ENCODE measurements around the gene GRAP2.
"Not testable (repeated sequence)": the region's sequence is repeated elsewhere in the genome, so short reads cannot be mapped to it uniquely, and the experiment has no call there.

GRAP2 gene

DNA sequence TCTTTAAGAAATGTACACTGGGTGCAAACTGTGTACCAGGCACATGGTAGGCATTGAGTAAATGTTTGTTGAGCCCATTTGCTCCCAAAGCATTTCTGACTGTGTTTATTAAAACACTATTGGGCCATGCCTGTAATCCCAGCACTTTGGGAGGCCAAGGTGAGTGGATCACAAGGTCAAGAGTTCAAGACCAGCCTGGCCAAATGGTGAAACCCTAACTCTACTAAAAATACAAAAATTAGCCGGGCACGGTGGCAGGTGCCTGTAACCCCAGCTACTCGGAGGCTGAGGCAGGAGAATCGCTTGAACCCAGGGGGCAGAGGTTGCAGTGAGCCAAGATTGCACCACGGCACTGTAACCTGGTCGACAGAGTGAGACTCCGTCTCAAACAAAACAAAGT is 92.0 kb downstream of the GRAP2 start:
- not testable (repeated sequence) for DNase-seq (ENCODE audit: low read depth in 2 of 2)

DNA sequence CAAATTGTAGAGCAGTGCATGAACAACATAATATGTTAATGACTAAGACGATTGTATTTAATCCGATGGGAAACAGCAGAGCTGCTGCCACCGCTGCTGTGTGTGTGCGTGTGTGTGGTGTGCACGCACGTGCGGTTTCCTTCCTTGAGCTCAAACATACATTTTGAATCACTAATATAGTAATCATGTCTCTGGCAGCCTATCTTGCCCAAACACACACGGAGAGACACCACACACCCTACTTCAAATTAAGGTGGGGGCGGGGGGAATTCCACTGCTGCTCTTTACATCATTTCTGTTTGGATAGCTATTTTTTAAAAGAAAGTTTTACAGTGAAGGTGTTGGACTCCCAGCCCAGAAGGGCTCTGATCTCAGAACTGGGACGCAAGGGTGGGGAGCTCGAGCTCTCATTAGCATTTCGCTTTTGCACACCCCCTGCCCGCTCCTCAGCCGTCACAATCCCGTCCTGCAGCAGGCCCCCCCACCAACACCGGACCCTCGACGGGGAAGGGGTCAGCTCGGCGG is 93.2 kb downstream of the GRAP2 start:
- no peak for DNase-seq (ENCODE audit: low read depth in 2 of 2)

DNA sequence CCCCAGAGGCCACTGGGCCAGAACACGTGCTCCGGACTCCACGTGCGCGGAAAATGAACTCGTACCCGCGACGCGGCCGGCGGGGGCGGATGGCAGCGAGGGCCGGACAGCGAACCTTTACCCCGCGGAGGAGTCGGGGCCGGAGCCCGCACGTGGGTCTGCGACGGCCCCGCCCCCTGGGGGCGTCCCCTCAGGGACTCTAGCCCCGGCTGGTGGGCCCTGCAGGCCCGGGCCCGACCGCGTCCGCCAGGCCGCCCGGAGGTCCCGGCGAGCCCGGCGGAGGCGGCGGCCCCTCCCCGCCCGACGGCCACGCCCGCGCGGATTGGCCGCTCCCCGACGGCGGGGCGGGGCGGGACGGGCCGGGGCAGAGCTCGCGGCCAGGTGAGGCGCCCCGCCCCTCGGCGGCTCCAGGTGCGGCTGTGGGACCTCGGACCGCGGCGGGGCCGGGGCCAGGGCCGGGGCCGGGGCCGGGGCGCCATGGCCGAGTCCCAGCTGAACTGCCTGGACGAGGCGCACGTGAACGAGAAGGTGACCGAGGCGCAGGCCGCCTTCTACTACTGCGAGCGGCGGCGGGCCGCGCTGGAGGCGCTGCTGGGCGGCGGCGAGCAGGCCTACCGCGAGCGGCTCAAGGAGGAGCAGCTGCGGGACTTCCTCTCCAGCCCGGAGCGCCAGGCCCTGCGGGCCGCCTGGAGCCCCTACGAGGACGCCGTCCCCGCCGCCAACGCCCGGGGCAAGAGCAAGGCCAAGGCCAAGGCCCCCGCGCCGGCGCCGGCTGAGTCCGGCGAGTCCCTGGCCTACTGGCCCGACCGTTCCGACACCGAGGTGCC is 93.9 kb downstream of the GRAP2 start, which contains the start of gene FAM83F:
TSS of gene FAM83F (plus strand) at position 389 of the 827 bp plus-strand sequence. CDS start at position 478, 89 bp downstream.
- no peak for DNase-seq (ENCODE audit: low read depth in 2 of 2)

- DNase-seq (ENCODE audit: low read depth in 2 of 2), result no peak
These were observed 94.7 kb downstream of the GRAP2 start for GRCh38 chr22:39995393-39996252.

DNA sequence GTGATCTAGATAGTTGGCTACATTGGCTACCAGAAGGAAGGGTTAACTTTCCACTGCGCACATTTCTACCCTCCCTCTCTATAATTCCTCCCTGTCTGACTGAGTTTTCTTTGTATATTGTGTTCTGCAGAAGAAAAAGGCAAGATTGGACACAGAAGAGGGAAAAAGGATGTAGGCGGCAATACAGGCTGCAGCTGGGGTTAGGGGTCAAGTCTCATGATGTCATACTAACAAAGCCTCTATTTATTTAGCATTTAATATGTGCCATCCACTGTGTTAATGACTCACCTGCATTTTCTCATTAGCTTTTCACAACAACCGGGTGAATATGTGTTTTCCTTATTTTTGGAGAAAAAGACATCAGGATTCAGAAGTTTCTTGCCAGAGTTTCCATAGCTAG is 95.8 kb downstream of the GRAP2 start:
- no peak for DNase-seq (ENCODE audit: low read depth in 2 of 2)

- DNase-seq (ENCODE audit: low read depth in 2 of 2), result no peak
These were observed 96.5 kb downstream of the GRAP2 start for GRCh38 chr22:39997421-39997820.

DNA sequence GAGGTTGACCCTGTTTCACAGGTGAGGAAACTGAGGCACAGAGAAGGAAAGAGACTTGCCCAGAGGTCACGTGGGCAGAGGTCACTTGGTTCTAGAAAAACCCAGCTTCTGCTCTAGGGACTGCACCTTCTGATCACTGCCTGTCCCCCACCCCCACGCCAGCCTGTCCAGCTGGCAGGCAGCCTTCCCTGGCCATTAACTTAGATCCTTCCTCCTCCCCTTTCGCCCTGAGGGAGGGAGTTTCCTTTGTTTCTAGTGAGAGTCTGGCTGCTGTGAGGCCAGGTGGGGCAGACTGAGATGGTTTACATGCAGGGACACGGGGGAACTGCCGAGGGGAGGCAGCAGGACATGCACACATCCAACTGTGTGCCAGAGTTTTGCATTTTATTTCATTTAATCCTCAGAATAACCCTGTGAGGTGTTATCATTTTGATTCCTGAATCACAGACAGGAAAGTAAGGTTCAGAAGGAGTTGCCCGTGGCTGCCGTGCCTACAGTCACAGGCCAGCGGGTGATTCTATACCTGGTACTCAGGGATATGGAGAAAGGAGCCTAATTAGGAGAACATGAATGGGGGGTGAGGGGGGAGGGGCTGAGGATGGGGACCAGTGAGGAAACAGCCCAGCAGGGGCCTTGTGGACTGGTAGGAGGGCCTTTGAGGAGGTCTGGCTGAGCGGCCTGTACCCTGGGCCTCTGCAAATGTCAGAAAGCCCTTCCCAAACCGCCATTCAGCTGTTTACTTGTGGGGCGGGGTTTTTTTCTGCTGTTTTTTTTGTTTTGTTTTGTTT is 97.2 kb downstream of the GRAP2 start:
- no peak for DNase-seq (ENCODE audit: low read depth in 2 of 2)

- no peak for DNase-seq (ENCODE audit: low read depth in 2 of 2)
These were observed 98.4 kb downstream of the GRAP2 start for GRCh38 chr22:39999144-39999757.

GRCh38 chr22:40000171-40000570 is 99.3 kb downstream of the GRAP2 start:
- DNase-seq (ENCODE audit: low read depth in 2 of 2), result no peak

GRCh38 chr22:40001106-40001505 is 100.2 kb downstream of the GRAP2 start:
- DNase-seq (ENCODE audit: low read depth in 2 of 2), result no peak

DNA sequence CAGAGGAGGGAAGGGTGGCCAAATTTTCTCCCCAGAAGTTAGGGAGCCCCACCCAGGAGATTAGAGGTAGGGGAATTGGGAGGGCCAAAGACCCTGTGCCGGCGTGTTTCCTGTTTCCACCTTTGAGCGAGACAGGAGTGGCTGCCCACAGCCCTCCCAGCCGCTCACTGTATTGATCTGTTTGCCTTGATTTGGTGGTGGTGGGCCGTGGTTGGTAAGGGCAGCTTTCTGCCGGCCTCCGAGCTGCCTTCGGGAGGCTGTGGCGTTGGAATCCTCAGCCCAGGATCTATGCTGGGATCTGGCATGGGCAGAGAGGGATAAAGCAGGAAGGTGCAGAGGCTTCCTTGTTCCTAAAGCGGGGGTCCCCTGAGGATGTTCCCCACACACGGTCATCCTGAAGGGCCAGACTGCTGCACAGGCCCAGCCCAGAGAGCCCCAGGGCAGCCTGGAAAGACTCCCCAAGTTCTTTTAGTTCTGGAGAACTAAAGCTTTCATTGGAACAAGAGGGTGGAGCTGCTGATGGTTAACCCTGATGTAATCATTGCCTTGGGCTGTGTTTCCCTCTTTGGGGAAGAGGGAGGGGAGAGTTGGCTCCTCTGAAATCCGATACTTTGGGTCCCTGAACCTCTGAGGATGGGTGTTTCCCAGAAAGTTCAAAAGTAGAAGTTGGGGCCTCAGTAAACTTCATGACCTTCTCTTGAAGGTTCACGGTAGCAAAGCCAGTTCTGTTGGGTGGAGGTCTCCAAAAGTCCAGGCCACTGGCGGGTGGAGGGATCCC is 101.1 kb downstream of the GRAP2 start:
- DNase-seq (ENCODE audit: low read depth in 2 of 2), result no peak

DNA sequence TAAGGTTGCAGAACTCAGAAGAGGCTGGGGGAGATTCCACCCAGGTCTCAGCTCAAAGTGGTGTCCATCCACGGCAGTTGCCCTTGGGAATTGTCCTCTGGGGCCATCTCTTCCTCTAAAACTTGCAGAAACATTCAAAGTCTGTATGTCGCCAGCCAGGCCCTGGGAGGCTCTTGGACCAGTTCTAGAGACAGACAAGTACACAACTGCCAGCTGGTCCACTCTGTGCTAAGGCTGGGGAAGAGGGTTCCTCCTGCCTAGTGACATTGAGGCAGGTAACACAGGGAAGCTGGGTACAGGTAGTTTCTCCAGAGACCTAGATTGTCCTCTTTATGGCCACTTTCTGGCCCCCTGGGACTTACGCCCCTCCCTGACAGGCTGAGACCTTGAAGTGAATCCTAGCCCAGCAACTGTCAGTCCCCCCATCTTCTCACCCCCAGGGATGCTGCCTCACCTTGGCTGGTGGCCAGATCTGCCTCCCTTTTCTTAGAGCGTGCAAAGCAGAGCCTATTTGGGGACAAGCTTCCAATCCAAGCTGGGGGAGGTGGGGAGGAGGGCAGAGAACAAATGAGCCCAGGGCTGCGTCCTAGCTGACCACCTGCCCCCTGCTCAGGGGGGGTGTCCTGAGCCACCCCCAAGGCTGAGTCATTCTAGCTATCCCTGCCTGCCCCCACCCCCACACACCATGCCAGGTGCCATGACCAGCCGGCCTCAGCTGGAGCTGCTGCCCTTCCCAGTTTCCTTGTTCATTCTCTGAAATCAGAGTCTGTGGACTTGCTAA is 102.2 kb downstream of the GRAP2 start:
- DNase-seq (ENCODE audit: low read depth in 2 of 2), result no peak

GRCh38 chr22:40004836-40005235 is 104.0 kb downstream of the GRAP2 start:
- no peak for DNase-seq (ENCODE audit: low read depth in 2 of 2)

- no peak for DNase-seq (ENCODE audit: low read depth in 2 of 2)
These were observed 105.8 kb downstream of the GRAP2 start for GRCh38 chr22:40006641-40007040.

DNA sequence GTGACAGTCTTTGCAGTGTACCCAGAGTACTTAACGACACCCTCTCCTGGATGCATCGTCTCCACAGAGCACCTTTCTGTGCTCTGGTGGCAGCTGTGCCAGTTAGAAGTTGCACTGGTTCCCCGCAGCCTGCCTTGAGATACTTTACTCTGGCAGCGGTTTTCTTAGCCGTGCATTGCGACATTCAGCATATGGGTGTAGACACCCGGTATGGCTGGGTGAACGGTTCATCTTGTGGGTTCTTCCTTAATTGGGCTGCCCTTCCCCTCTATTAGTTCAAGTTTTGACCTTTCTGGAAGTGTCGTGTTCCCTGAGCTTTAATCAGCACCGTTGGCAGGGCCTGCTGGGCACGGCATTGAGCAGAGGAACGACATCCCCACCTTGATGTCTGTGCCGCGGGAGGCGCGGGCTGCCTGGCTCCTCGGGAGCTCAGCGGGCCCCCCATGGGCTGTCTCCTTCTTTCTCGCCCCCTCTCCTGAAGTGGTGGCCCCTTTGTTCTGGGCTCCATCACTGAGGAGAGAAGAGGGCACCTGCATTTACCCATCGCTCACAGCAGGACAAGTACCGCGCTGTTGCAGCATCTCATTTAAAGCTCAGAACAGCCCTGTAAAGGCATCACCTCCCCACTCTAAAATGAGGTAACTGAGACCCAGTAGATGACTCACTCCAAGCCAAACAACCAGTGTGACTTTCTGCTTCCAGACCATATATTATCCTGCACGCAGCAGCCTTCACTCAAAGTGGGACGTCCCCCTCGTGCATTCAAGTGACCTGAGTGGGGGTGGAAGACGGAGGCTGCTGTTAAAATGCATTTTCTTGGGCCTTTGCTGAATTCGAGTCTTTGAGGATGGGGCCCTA is 107.2 kb downstream of the GRAP2 start:
- no peak for DNase-seq (ENCODE audit: low read depth in 2 of 2)

- DNase-seq (ENCODE audit: low read depth in 2 of 2), result no peak
These were observed 107.9 kb downstream of the GRAP2 start for GRCh38 chr22:40008726-40009291.

GRCh38 chr22:40009292-40009774 is 108.4 kb downstream of the GRAP2 start:
- no peak for DNase-seq (ENCODE audit: low read depth in 2 of 2)

All from stimulated activated CD4-positive, alpha-beta T cell treated with anti-CD3 and anti-CD28 coated beads, Interleukin-4, amount 100 ng/mL, for 48 hours (primary cell).